Activated CD8-positive, alpha-beta memory T cell treated with anti-CD3 and anti-CD28 coated beads, Interleukin-2, amount 10 ng/mL, durations not matched to agents 7 days and 5 days (primary cell): Measurements from ENCODE around the gene ARHGEF35. TPM values are rescaled to one million over a fixed set of nuclear protein-coding genes. Genes with fewer than 3 reads are reported as not detected.

Experiments
- ATAC-seq: fragments of 150-1000 bp; cut with Tn5 transposase; one replicate; pipeline ENCODE4 v1.10.0; 2021; ENCODE audit warnings: moderate library complexity
- CTCF ChIA-PET: fragments of 350-600 bp; sonication (Branson Sonifier 250); formaldehyde crosslinking; loops from one replicate; lab custom pipeline; 2021; ENCODE audit warnings: antibody characterized with exemption; lab: Charles Lee
- DNase-seq: peaks from one replicate; pipeline ENCODE4 v3.0.0-alpha.2; 2020
- H3K27ac Mint-ChIP-seq: one replicate; pipeline ENCODE4 v1.8.0; 2021; ENCODE audit warnings: mild to moderate bottlenecking, mixed read lengths
- H3K27me3 Mint-ChIP-seq: one replicate; pipeline ENCODE4 v1.8.0; 2021; ENCODE audit warnings: mixed read lengths
- H3K36me3 Mint-ChIP-seq: one replicate; pipeline ENCODE4 v1.8.0; 2021; ENCODE audit warnings: mild to moderate bottlenecking, mixed read lengths
- H3K4me1 Mint-ChIP-seq: one replicate; pipeline ENCODE4 v1.8.0; 2021; ENCODE audit warnings: mixed read lengths
- H3K4me3 Mint-ChIP-seq: one replicate; pipeline ENCODE4 v1.8.0; 2021; ENCODE audit warnings: mild to moderate bottlenecking, moderate library complexity, mixed read lengths
- H3K9me3 Mint-ChIP-seq: one replicate; pipeline ENCODE4 v1.8.0; 2022; ENCODE audit warnings: low read depth, mixed read lengths
- total RNA-seq, 2 experiments: library from RNA; stranded (reverse); gene quantifications; one replicate each; pipeline ENCODE4 v1.2.3, GENCODE V29; 2021

ARHGEF35 gene
- total RNA-seq, 2 experiments from 2014 or later, result 1.7 to 2.6 TPM

DNA sequence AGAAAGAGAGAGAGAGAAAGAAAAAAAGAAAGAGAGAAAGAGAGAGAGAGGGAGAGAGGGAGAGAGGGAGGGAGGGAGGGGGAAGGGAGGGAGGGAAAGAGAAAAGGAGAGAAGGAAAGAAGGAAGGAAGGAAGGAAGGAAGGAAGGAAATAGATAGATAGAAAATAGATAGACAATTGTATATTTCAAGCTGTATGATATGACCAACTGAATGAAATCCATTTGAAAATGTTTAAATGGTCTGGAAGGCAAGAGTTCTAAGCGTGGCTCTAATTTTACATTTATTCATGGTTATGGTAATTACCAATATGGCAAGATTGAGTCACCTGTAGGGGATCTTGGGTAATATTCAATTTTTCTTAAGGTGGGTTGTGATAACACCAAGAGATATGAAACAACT is 36.8 kb downstream of the ARHGEF35 start:
- H3K27ac Mint-ChIP-seq, result no peak overlapping the region
- H3K4me3 Mint-ChIP-seq, result no peak overlapping the region
- no peaks in the 10 kb centered on the region for H3K4me1 Mint-ChIP-seq
- no peak for ATAC-seq
- H3K27me3 Mint-ChIP-seq, result peaks cover 31% of the 10 kb centered on the region
- CTCF ChIA-PET, result no interaction called here
- H3K36me3 Mint-ChIP-seq, result no peaks in the 10 kb centered on the region
- DNase-seq, result no peak
- H3K9me3 Mint-ChIP-seq, result no peaks in the 10 kb centered on the region

- Mint-ChIP-seq H3K9me3 (peaks cover 16% of the 10 kb centered on the region), H3K27ac (no peak overlapping the region), H3K36me3 (peaks cover 4% of the 10 kb centered on the region), H3K27me3 (peaks cover 15% of the 10 kb centered on the region), H3K4me1 (no peaks in the 10 kb centered on the region), H3K4me3 (no peak overlapping the region)
- no peak for ATAC-seq
- CTCF ChIA-PET, result interaction anchor here (1.3 kb wide), 1 partner anchor 20 kb away, joined by 5 read pairs; no protein-coding TSS in a partner anchor
- DNase-seq, result no peak
Measured at GRCh38 chr7:144148224-144148827, 47.3 kb downstream of the ARHGEF35 start.

- peaks cover 8% of the 10 kb centered on the region for H3K27me3 Mint-ChIP-seq
- H3K4me1 Mint-ChIP-seq, result no peaks in the 10 kb centered on the region
- DNase-seq, result no peak
- CTCF ChIA-PET, result interaction anchor here (1.0 kb wide), 1 partner anchor 17 kb away, joined by 3 read pairs; no protein-coding TSS in a partner anchor
- peaks cover 4% of the 10 kb centered on the region for H3K36me3 Mint-ChIP-seq
- H3K9me3 Mint-ChIP-seq, result peaks cover 16% of the 10 kb centered on the region
- no peak for ATAC-seq
- H3K4me3 Mint-ChIP-seq, result no peak overlapping the region
- H3K27ac Mint-ChIP-seq, result no peak overlapping the region
Measured at GRCh38 chr7:144144426-144144825, 51.2 kb downstream of the ARHGEF35 start.

DNA sequence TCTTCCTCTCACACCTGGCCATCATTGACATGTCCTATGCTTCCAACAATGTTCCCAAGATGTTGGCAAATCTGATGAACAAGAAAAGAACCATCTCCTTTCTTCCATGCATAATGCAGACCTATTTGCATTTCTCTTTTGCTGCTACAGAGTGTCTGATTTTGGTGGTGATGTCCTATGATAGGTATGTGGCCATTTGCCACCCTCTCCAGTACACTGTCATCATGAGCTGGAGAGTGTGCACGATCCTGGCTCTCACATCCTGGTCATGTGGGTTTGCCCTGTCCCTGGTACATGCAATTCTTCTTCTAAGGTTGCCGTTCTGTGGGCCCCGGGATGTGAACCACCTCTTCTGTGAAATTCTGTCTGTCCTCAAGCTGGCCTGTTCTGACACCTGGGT is 53.4 kb downstream of the ARHGEF35 start:
- peaks cover 2% of the 10 kb centered on the region for H3K9me3 Mint-ChIP-seq
- no peak overlapping the region for H3K27ac Mint-ChIP-seq
- DNase-seq, result no peak
- H3K27me3 Mint-ChIP-seq, result peaks cover 5% of the 10 kb centered on the region
- no peak overlapping the region for H3K4me3 Mint-ChIP-seq
- ATAC-seq, result no peak
- no peaks in the 10 kb centered on the region for H3K36me3 Mint-ChIP-seq
- H3K4me1 Mint-ChIP-seq, result no peaks in the 10 kb centered on the region
- CTCF ChIA-PET, result no interaction called here

GRCh38 chr7:144137501-144137900 is 58.1 kb downstream of the ARHGEF35 start:
- CTCF ChIA-PET, result no interaction called here
- no peak overlapping the region for H3K4me3 Mint-ChIP-seq
- no peak for DNase-seq
- H3K4me1 Mint-ChIP-seq, result no peaks in the 10 kb centered on the region
- peaks cover 2% of the 10 kb centered on the region for H3K27me3 Mint-ChIP-seq
- ATAC-seq, result no peak
- H3K9me3 Mint-ChIP-seq, result no peaks in the 10 kb centered on the region
- H3K36me3 Mint-ChIP-seq, result no peaks in the 10 kb centered on the region
- H3K27ac Mint-ChIP-seq, result no peak overlapping the region

Other genes starting within 250 kb of the ARHGEF35 start
- not detected for gene OR2F1, start 241.0 kb downstream of the ARHGEF35 start, total RNA-seq
- gene OR6B1, start 195.5 kb downstream of the ARHGEF35 start, total RNA-seq, result not detected
- gene OR2A5, start 146.9 kb downstream of the ARHGEF35 start, total RNA-seq, result not detected
- gene OR2A25, start 126.0 kb downstream of the ARHGEF35 start, total RNA-seq, result not detected
- not detected for gene OR2A12, start 109.6 kb downstream of the ARHGEF35 start, total RNA-seq
- not detected for gene OR2A2, start 86.2 kb downstream of the ARHGEF35 start, total RNA-seq
- not detected for gene OR2A14, start 72.7 kb downstream of the ARHGEF35 start, total RNA-seq
- gene CTAGE4, start 12.4 kb downstream of the ARHGEF35 start, total RNA-seq, result 1 to 10 TPM; 1.2 to 1.8 TPM
- gene OR2A42, start 43.8 kb upstream of the ARHGEF35 start, total RNA-seq, result not detected
- gene OR2A7, start 69.0 kb upstream of the ARHGEF35 start, total RNA-seq, result 1 to 10 TPM in 1 of 2 experiments, under 1 TPM in 1; 0.54 to 1.4 TPM
- gene CTAGE8, start 73.5 kb upstream of the ARHGEF35 start, total RNA-seq, result not detected
- not detected for gene OR2A1, start 116.6 kb upstream of the ARHGEF35 start, total RNA-seq
- 1 to 10 TPM; 5.6 to 7.4 TPM for gene ARHGEF5, start 159.6 kb upstream of the ARHGEF35 start, total RNA-seq
- not detected for gene NOBOX, start 207.9 kb upstream of the ARHGEF35 start, total RNA-seq